K562 (cell line): ENCODE data around the gene KRTAP10-6. TPM values are rescaled to one million over a fixed set of nuclear protein-coding genes. Genes with fewer than 3 reads are reported as not detected.
A peak's percentile ranks its signal among the peaks of the same experiment; 100 is the strongest.

ENCODE experiments used
- ATAC-seq: fragments of 200-7000 bp; cut with Tn5 transposase; 3 replicates; pipeline ENCODE4 v1.9.1; 2020; ENCODE audit warnings: moderate library complexity
- BruUV-seq: library from RNA; stranded (reverse); fragments of 400-500 nt; replicated peaks from 2 replicates; lab custom pipeline; 2021; lab: Mats Ljungman, UMichigan
- CTCF ChIA-PET: fragments of 300-600 bp; formaldehyde crosslinking; extraction: SDS; loops from one replicate; lab custom pipeline; 2021; ENCODE audit warnings: low intra/inter-chr PET ratio; lab: Yijun Ruan, JAX
- POLR2A ChIA-PET: fragments of 300-600, 350-650 bp; sonication (Branson Sonifier 250); formaldehyde crosslinking; extraction: SDS; loops from one replicate; lab custom pipeline; 2021; ENCODE audit warnings: antibody characterized with exemption, inconsistent platforms; lab: Yijun Ruan, JAX
- DNase-seq, 4 experiments: peaks; one replicate each; pipeline versions ENCODE4 v3.0.0 to v3.0.0-alpha.2; 2011 to 2018; ENCODE audit warnings: low spot score in 3 of 4, mixed read lengths in 3 of 4; ENCODE audit errors: extremely low read depth in 1 of 4
- FAIRE-seq: peaks from 2 replicates; lab custom pipeline; 2011; peaks lifted over from hg19 to GRCh38; lab: Jason Lieb, UNC
- H2AFZ ChIP-seq: 2 replicates; pipeline ENCODE4 v1.6.0; 2011; ENCODE audit warnings: low read depth, low read length, control low read depth, inconsistent platforms
- H3K27ac ChIP-seq: fragments of 200-600 bp; 3 replicates; pipeline ENCODE4 v1.8.0; 2011; ENCODE audit warnings: low read depth, mild to moderate bottlenecking, control low read depth, inconsistent platforms, low read length, moderate library complexity, mixed read lengths; ENCODE audit errors: extremely low read depth
- H3K27me3 ChIP-seq, 2 experiments: fragments of 300-600 bp in 1 of 2; 2 replicates in 1 of 2; 3 replicates in 1 of 2; pipeline versions ENCODE4 v1.6.0 to v1.8.0; 2011; ENCODE audit warnings: inconsistent platforms in 2 of 2, low read length in 2 of 2, mild to moderate bottlenecking in 1 of 2, mixed read lengths in 1 of 2, moderate library complexity in 1 of 2; ENCODE audit not compliant: control insufficient read depth in 2 of 2, insufficient read depth in 2 of 2
- H3K36me3 ChIP-seq: fragments of 300-600 bp; 3 replicates; pipeline ENCODE4 v1.8.0; 2011; ENCODE audit warnings: mild to moderate bottlenecking, low read length, inconsistent platforms; ENCODE audit not compliant: control insufficient read depth, insufficient read depth
- H3K4me1 ChIP-seq, 2 experiments: fragments of 200-600 bp in 1 of 2; replicated peaks in 1 of 2; 2 replicates in 1 of 2; 3 replicates in 1 of 2; pipeline versions ENCODE4 v1.5.1 to v1.8.0; 2011; ENCODE audit warnings: inconsistent platforms in 2 of 2, low read length in 2 of 2, mild to moderate bottlenecking in 1 of 2, mixed read lengths in 1 of 2, moderate library complexity in 1 of 2; ENCODE audit not compliant: control insufficient read depth in 2 of 2, insufficient read depth in 2 of 2
- H3K4me2 ChIP-seq: 2 replicates; pipeline ENCODE4 v1.6.1; 2011; ENCODE audit warnings: low read length, control low read depth, inconsistent platforms, mixed read lengths; ENCODE audit not compliant: insufficient read depth
- H3K4me3 ChIP-seq: fragments of 200-600 bp; sonication (generic), shearing (Covaris generic); 2 replicates; pipeline ENCODE4 v1.5.1; 2016; ENCODE audit warnings: control low read depth, inconsistent platforms
- H3K79me2 ChIP-seq: fragments of 200-600 bp; 3 replicates; pipeline ENCODE4 v1.8.0; 2011; ENCODE audit warnings: low read length, inconsistent platforms; ENCODE audit not compliant: control insufficient read depth, insufficient read depth
- H3K9ac ChIP-seq, 2 experiments: 2 replicates each; pipeline versions ENCODE4 v1.6.0 to v1.6.1; 2011; ENCODE audit warnings: low read depth in 2 of 2, low read length in 2 of 2, control low read depth in 1 of 2, inconsistent platforms in 1 of 2, mild to moderate bottlenecking in 1 of 2, mixed read lengths in 1 of 2; ENCODE audit not compliant: insufficient read depth in 1 of 2
- H3K9me1 ChIP-seq: one replicate; pipeline ENCODE4 v1.6.0; 2011; ENCODE audit warnings: inconsistent platforms, mild to moderate bottlenecking, low read length, moderate library complexity; ENCODE audit not compliant: control insufficient read depth, insufficient read depth
- H3K9me3 ChIP-seq: replicated peaks from 2 replicates; pipeline ENCODE4 v1.5.1; 2011; ENCODE audit warnings: low read depth, low read length, inconsistent platforms; ENCODE audit not compliant: control insufficient read depth, insufficient read depth
- H4K20me1 ChIP-seq: replicated peaks from 2 replicates; pipeline ENCODE4 v1.6.1; 2011; ENCODE audit warnings: low read length, inconsistent platforms, mixed read lengths; ENCODE audit not compliant: control insufficient read depth, insufficient read depth
- CBX3 ChIP-seq, 2 experiments: IDR thresholded peaks; 1 replicate in 1 of 2; 2 replicates in 1 of 2; pipeline ENCODE4 v1.6.1; 2012; ENCODE audit warnings: inconsistent platforms in 2 of 2, low read length in 2 of 2, borderline replicate concordance in 1 of 2, control low read depth in 1 of 2
- CBX5 ChIP-seq: IDR thresholded peaks from 2 replicates; pipeline ENCODE4 v1.6.1; 2014; ENCODE audit warnings: low read depth, borderline replicate concordance
- TRIM28 ChIP-seq: fragments of 450-650 bp; IDR thresholded peaks from 2 replicates; pipeline ENCODE4 v1.6.1; 2017
- ZNF592 ChIP-seq: fragments of 450-650 bp; IDR thresholded peaks from 2 replicates; pipeline ENCODE4 v1.6.1; 2017; ENCODE audit warnings: antibody characterized with exemption, mild to moderate bottlenecking
- ZSCAN29 ChIP-seq: fragments of 450-650 bp; IDR thresholded peaks from 2 replicates; pipeline ENCODE4 v1.6.1; 2017
- WGBS: fragments of 100-300 bp; shearing (Covaris generic); methylation state at CpG from one replicate; pipeline ENCODE4 v1.1.6; 2016; ENCODE audit warnings: low coverage, mixed read lengths; ENCODE audit not compliant: insufficient coverage; ENCODE audit errors: missing lambda C conversion rate; 5-methylcytosine and 5-hydroxymethylcytosine counted together
- in situ Hi-C: fragments of 300-500 bp; cut with MboI; formaldehyde crosslinking; loops from 4 replicates; pipeline ENCODE4 v1.15.0; 2018; ENCODE audit warnings: inconsistent platforms, mixed read lengths
- intact Hi-C: fragments of 100-400 bp; cut with micrococcal nuclease; formaldehyde crosslinking; loops from 2 replicates; pipeline ENCODE4 v1.14.2; 2022
- polyA plus RNA-seq, 8 experiments: library from polyadenylated mRNA; depleted of rRNA in 4 of 8; stranded (reverse) in 5 of 8; unstranded in 3 of 8; fragments of >200 nt; fragmentation: Nextera tagmentation in 2 of 8; fragmentation: Illumina TruSeq in 1 of 8; extraction: Ambion mirVana in 2 of 8; extraction: Trizol in 1 of 8; gene quantifications; 2 replicates each; pipeline versions ENCODE4 v1.2.1 to v1.2.3, GENCODE V29; 2011 to 2014; ENCODE audit warnings: inconsistent platforms in 1 of 8, missing spikeins in 1 of 8
- total RNA-seq, 7 experiments: library from RNA; depleted of rRNA in 6 of 7; stranded (reverse); fragments of >200 nt in 6 of 7; fragmentation: Illumina TruSeq in 2 of 7; extraction: Trizol in 2 of 7; gene quantifications; 2 replicates each; pipeline versions ENCODE4 v1.2.1 to v1.2.3, GENCODE V29; 2011 to 2021; ENCODE audit warnings: low replicate concordance in 1 of 7

KRTAP10-6 gene
- total and polyA plus RNA-seq, 9 of the 15 experiments (the other 6 are each of a cell fraction or from before 2014, with no cell fraction given), result not detected

GRCh38 chr21:44619886-44620285 is 27.6 kb upstream of the KRTAP10-6 start:
- BruUV-seq, result no TSS peak

More at GRCh38 chr21:44619886-44620285, 27.6 kb upstream of the KRTAP10-6 start:
- H3K79me2 ChIP-seq, result no peaks in the 10 kb centered on the region
- under 1% methylated on average over 6 of the region's 6 CpGs for WGBS
- TF ChIP-seq ZSCAN29, result no peak
- TF ChIP-seq CBX5, result peak; percentile 51; the same call in 1 of the 2 replicates
- TF ChIP-seq CBX3 (IDR thresholded peaks at IDR 0.05; ENCODE audit: borderline replicate concordance in 1 of 2, low read length in 2 of 2), result peak in 1 of 2 experiments; percentile 26; a peak in 1 of 3 replicates
- TF ChIP-seq TRIM28, result peak; percentile 82; the same call in 1 of the 2 replicates
- TF ChIP-seq ZNF592, result no peak
- TF ChIP-seq, all 486 proteins: peak for 3
- Histone ChIP-seq H3K27me3 (peaks cover 4 to 23% of the 10 kb centered on the region in 2 experiments; a peak in 3 of 5 replicates), H3K9ac (no peak overlapping the region), H3K27ac (no peak overlapping the region), H3K9me3 (no peaks in the 10 kb centered on the region), H2AFZ (no peak overlapping the region), H3K4me3 (no peak overlapping the region), H3K4me2 (no peak overlapping the region), H3K36me3 (no peaks in the 10 kb centered on the region), H4K20me1 (no peaks in the 10 kb centered on the region), H3K9me1 (no peaks in the 10 kb centered on the region), H3K4me1 (peaks cover 0 to 4% of the 10 kb centered on the region in 2 experiments; a peak in 2 of 5 replicates)
- POLR2A ChIA-PET, result interaction anchor here (1.5 kb wide), 1 partner anchor 26 kb away, joined by 5 read pairs; no protein-coding TSS in a partner anchor
- intact Hi-C loops (no loop called here), in situ Hi-C loops (no loop called here)
- no peak for ATAC-seq
- DNase-seq, result no peak
- CTCF ChIA-PET, result no interaction called here
- FAIRE-seq, result no peak
